GM12892 (cell line): ENCODE measurements around the gene RGS14.

Experiments used
- POLR2A ChIP-seq: IDR thresholded peaks from 2 replicates; pipeline ENCODE4 v1.6.1; 2011; ENCODE audit warnings: low read depth, low read length, control low read depth
- TAF1 ChIP-seq: IDR thresholded peaks from 2 replicates; pipeline ENCODE4 v1.6.1; 2011; ENCODE audit warnings: low read depth, mild to moderate bottlenecking, control low read depth, low read length, borderline replicate concordance

DNA sequence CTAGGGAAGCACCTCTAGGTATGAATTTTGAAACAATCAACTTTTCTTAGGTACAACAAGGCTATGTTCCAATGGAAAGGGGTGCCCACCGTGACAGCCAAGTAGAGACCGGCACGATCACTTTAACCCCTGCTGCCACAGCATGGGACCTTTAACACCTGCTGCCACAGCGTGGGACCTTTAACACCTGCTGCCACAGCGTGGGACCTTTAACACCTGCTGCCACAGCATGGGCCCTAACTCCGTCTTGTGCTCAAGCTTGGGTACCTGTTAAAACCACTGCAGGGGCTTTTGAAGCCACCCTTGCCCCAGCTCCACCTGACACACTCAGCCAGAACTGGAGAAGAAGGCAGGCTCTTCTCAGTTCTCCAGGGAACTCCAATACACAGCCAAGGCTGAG lies 27.8 kb upstream of the RGS14 start:
- TF ChIP-seq TAF1 = no peak
- TF ChIP-seq POLR2A = no peak
